Keratinocyte (primary cell): ENCODE data around the gene GATAD2B. TPM values are rescaled to one million over a fixed set of nuclear protein-coding genes. Genes with fewer than 3 reads are reported as not detected.

Source experiments
- DNase-seq: peaks from one replicate; pipeline ENCODE4 v3.0.0-alpha.2; 2011; ENCODE audit warnings: low read depth, missing footprints, low spot score
- FAIRE-seq: peaks from 2 replicates; lab custom pipeline; 2011; peaks lifted over from hg19 to GRCh38; lab: Jason Lieb, UNC
- H2AFZ ChIP-seq: 2 replicates; pipeline ENCODE4 v1.6.0; 2012; ENCODE audit warnings: low read length, control low read depth, inconsistent platforms; ENCODE audit not compliant: control insufficient read depth
- H3K27ac ChIP-seq: 2 replicates; pipeline ENCODE4 v1.5.1; 2011; ENCODE audit warnings: low read length; ENCODE audit not compliant: control insufficient read depth, insufficient read depth
- H3K27me3 ChIP-seq: 3 replicates; pipeline ENCODE4 v1.6.0; 2011; ENCODE audit warnings: low read length; ENCODE audit not compliant: control insufficient read depth, insufficient read depth; ENCODE audit errors: extremely low read depth
- H3K36me3 ChIP-seq, 2 experiments: 2 replicates in 1 of 2; 3 replicates in 1 of 2; pipeline ENCODE4 v1.5.1; 2011; ENCODE audit warnings: low read length in 2 of 2, mild to moderate bottlenecking in 1 of 2; ENCODE audit not compliant: control insufficient read depth in 2 of 2, insufficient read depth in 2 of 2; ENCODE audit errors: extremely low read depth in 1 of 2
- H3K4me1 ChIP-seq: 3 replicates; pipeline ENCODE4 v1.5.1; 2011; ENCODE audit warnings: low read length; ENCODE audit not compliant: control insufficient read depth, insufficient read depth; ENCODE audit errors: extremely low read depth
- H3K4me2 ChIP-seq: 3 replicates; pipeline ENCODE4 v1.6.0; 2011; ENCODE audit warnings: low read depth, low read length; ENCODE audit not compliant: control insufficient read depth, insufficient read depth; ENCODE audit errors: extremely low read depth
- H3K4me3 ChIP-seq, 3 experiments: fragments of 200-600 bp in 1 of 3; sonication (generic) in 1 of 3; 2 replicates in 2 of 3; 3 replicates in 1 of 3; pipeline ENCODE4 v1.5.1; 2011 to 2016; ENCODE audit warnings: low read length in 3 of 3, mild to moderate bottlenecking in 3 of 3, control low read depth in 2 of 3, inconsistent platforms in 1 of 3, low read depth in 1 of 3, mixed read lengths in 1 of 3, mixed run types in 1 of 3, moderate library complexity in 1 of 3; ENCODE audit not compliant: control insufficient read depth in 2 of 3, insufficient read depth in 2 of 3; ENCODE audit errors: extremely low read depth in 1 of 3
- H3K79me2 ChIP-seq: 2 replicates; pipeline ENCODE4 v1.6.0; 2012; ENCODE audit warnings: low read length; ENCODE audit not compliant: control insufficient read depth, insufficient read depth
- H3K9ac ChIP-seq: 3 replicates; pipeline ENCODE4 v1.6.0; 2011; ENCODE audit warnings: low read length; ENCODE audit not compliant: control insufficient read depth, insufficient read depth; ENCODE audit errors: extremely low read depth
- H3K9me1 ChIP-seq: 3 replicates; pipeline ENCODE4 v1.6.0; 2011; ENCODE audit warnings: low read length; ENCODE audit not compliant: control insufficient read depth, insufficient read depth; ENCODE audit errors: extremely low read depth
- H3K9me3 ChIP-seq: 2 replicates; pipeline ENCODE4 v1.5.1; 2012; ENCODE audit warnings: low read depth, low read length; ENCODE audit not compliant: control insufficient read depth
- H4K20me1 ChIP-seq: 3 replicates; pipeline ENCODE4 v1.6.0; 2011; ENCODE audit warnings: low read length; ENCODE audit not compliant: control insufficient read depth, insufficient read depth; ENCODE audit errors: extremely low read depth
- CTCF ChIP-seq, 3 experiments: IDR thresholded peaks in 1 of 3; conservative IDR thresholded peaks in 1 of 3; optimal IDR thresholded peaks in 1 of 3; 2 replicates in 2 of 3; 3 replicates in 1 of 3; pipeline versions ENCODE3 to v1.5.1; 2011; ENCODE audit warnings: low read length in 3 of 3, mild to moderate bottlenecking in 3 of 3, moderate library complexity in 2 of 3, control low read depth in 1 of 3, inconsistent platforms in 1 of 3; ENCODE audit not compliant: insufficient read depth in 2 of 3; ENCODE audit errors: extremely low read depth in 1 of 3
- EZH2 ChIP-seq: IDR thresholded peaks from one replicate; pipeline ENCODE4 v1.6.1; 2012; ENCODE audit warnings: inconsistent platforms, mild to moderate bottlenecking, low read length, moderate library complexity
- dilution Hi-C: fragments of 300-500 bp; cut with MboI; formaldehyde crosslinking; loops from one replicate; pipeline ENCODE4 v1.7.0; 2020; ENCODE audit warnings: low sequenced_read_pairs; ENCODE audit not compliant: extremely low pct_ligation_motif_present
- polyA plus RNA-seq, 5 experiments: library from polyadenylated mRNA; depleted of rRNA in 3 of 5; stranded (reverse) in 3 of 5; stranded (forward) in 1 of 5; unstranded in 1 of 5; fragments of >200 nt; gene quantifications; 1 replicate in 1 of 5; 2 replicates in 3 of 5; 3 replicates in 1 of 5; pipeline versions ENCODE4 v1.2.1 to v1.2.3, GENCODE V29; 2011 to 2012; ENCODE audit warnings: missing spikeins in 2 of 5, low read depth in 1 of 5, low replicate concordance in 1 of 5

Gene GATAD2B
- polyA plus RNA-seq, 1 donor (not counting 4 experiments of a cell fraction or from before 2014, with no cell fraction given) = 6.1 TPM

GRCh38 chr1:153776352-153776751, 146.4 kb downstream of the GATAD2B start:
- dilution Hi-C loops = no loop called here
- peak overlapping the region; percentile 66 for H3K9ac ChIP-seq
- H3K27me3 ChIP-seq = no peaks in the 10 kb centered on the region
- TF ChIP-seq CTCF (optimal IDR thresholded peaks at IDR 0.05 in 1 of 3, IDR thresholded peaks at IDR 0.05 in 1 of 3, conservative IDR thresholded peaks at IDR 0.05 in 1 of 3; ENCODE audit: extremely low read depth in 1 of 3, insufficient read depth in 2 of 3, low read length in 3 of 3) (no peak), EZH2 (no peak)
- no peaks in the 10 kb centered on the region for H3K9me3 ChIP-seq
- no peaks in the 10 kb centered on the region for H3K79me2 ChIP-seq
- H3K9me1 ChIP-seq = no peaks in the 10 kb centered on the region
- no peaks in the 10 kb centered on the region for H4K20me1 ChIP-seq
- no peak overlapping the region for H3K27ac ChIP-seq
- peak overlapping the region; percentile 24 for H2AFZ ChIP-seq
- H3K36me3 ChIP-seq = peaks cover 6 to 10% of the 10 kb centered on the region in 2 experiments
- peak overlapping the region; percentile 94 for H3K4me2 ChIP-seq
- FAIRE-seq (no peak), DNase-seq (no peak)
- H3K4me1 ChIP-seq = peaks cover 16% of the 10 kb centered on the region
- peak overlapping the region; percentile 49 to 81 (median 74) for H3K4me3 ChIP-seq

GRCh38 chr1:153775458-153776327, 147.1 kb downstream of the GATAD2B start:
- Histone ChIP-seq H3K27me3 (no peaks in the 10 kb centered on the region), H3K4me2 (peak overlapping the region; percentile 94), H3K4me1 (peaks cover 16% of the 10 kb centered on the region), H3K9me3 (no peaks in the 10 kb centered on the region), H3K9me1 (no peaks in the 10 kb centered on the region), H2AFZ (peak overlapping the region; percentile 84), H4K20me1 (no peaks in the 10 kb centered on the region), H3K27ac (no peak overlapping the region), H3K36me3 (peaks cover 6 to 12% of the 10 kb centered on the region in 2 experiments), H3K4me3 (peak overlapping the region; percentile 49 to 81 (median 74)), H3K79me2 (no peaks in the 10 kb centered on the region), H3K9ac (peak overlapping the region; percentile 66)
- no peak for FAIRE-seq
- DNase-seq = no peak
- dilution Hi-C loops = no loop called here
- TF ChIP-seq EZH2 = no peak
- peak in 1 of 3 experiments; percentile 11 for TF ChIP-seq CTCF (optimal IDR thresholded peaks at IDR 0.05 in 1 of 3, IDR thresholded peaks at IDR 0.05 in 1 of 3, conservative IDR thresholded peaks at IDR 0.05 in 1 of 3; ENCODE audit: extremely low read depth in 1 of 3, insufficient read depth in 2 of 3, low read length in 3 of 3)
